IPS-18c (cell line): ENCODE measurements around the gene NHEJ1.

Experiments
- H3K4me3 ChIP-seq: 2 replicates; pipeline ENCODE4 v1.7.0; 2013; ENCODE audit warnings: low read depth, mild to moderate bottlenecking, low read length, moderate library complexity; ENCODE audit not compliant: insufficient read depth
- H3K9me3 ChIP-seq: one replicate; pipeline ENCODE4 v1.6.1; 2013; ENCODE audit warnings: mild to moderate bottlenecking, low read length, moderate library complexity; ENCODE audit not compliant: control insufficient read depth, insufficient read depth

The NHEJ1 gene

DNA sequence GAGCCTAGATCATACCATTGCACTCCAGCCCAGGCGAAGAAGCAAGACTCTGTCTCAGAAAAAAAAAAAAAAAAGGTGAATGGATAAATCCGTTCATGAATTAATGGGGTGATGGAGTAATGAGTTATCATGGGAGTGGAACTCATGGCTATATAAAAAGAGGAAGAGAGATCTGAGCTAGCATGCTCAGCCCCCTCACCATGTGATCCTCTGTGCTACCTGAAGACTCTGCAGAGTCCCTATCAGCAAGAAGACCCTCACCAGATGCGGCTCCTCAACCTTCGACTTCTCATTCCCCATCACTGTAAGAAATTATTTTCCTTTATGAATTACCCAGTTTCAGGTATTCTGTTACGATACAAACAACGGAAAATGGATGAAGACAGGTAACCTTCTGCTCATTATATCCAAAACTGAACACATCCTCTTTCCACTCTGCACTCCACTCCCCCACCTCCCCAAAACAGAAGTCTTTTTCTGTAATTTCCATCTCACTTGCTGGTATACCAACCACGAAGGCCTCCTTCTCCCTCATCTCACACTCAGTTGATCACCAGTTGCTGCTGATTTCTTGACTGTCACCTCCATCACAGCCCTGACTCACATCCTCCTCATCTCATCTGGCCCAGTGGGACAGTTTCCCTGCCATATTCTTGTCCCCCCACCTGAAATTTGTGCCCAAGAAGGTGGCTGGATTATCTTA is 26.3 kb upstream of the NHEJ1 start:
- Histone ChIP-seq H3K9me3 (no peaks in the 10 kb centered on the region), H3K4me3 (no peak overlapping the region)

DNA sequence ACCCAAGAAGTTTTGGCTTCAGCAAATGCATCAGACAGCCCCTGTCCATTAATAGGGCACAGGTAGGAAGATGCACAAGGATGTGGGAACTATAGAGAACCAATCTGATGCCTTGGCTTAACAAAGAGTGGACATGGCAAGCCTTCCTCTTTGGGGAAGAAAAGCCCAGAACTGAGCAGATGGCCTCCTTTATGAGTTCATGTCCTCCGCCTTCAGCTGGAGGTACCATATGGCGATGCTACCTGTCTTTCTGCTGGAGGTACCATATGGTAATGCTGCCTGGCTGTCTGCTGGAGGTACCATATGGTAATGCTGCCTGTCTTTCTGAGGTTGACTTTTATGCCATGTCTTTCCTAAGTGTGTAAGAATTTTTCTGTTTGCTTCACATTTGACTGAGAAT is 23.5 kb upstream of the NHEJ1 start:
- H3K4me3 ChIP-seq = no peak overlapping the region
- no peaks in the 10 kb centered on the region for H3K9me3 ChIP-seq

DNA sequence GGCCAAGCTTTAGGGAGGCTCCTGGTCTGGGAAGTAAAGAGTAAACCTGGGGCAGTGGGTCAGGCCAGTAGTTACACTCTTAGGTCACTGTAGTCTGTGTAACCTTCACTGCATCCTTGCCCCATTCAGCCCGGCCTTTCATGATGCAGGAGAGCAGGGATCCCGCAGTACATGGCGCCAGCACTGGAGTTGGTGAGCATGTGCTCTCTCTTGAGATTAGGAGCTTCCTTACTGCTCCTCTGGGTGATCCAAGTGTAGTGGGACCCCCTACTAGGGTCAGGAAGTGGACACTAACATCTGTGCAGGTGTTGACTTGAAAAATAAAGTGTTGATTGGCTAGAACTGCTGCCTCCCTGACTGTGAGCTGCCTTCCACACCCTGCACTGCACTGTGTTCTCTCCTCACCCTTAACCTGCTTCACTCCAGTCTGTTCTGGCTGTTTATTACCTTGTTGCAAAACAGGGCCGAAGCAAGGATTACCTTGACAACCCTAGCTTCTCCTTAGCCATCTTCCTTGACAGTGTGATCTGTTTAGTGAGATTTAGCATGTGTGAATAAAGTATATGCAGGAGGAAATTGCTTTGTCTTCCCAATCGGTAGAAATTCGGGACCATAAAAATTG is 22.6 kb upstream of the NHEJ1 start:
- Histone ChIP-seq H3K4me3 (no peak overlapping the region), H3K9me3 (no peaks in the 10 kb centered on the region)

DNA sequence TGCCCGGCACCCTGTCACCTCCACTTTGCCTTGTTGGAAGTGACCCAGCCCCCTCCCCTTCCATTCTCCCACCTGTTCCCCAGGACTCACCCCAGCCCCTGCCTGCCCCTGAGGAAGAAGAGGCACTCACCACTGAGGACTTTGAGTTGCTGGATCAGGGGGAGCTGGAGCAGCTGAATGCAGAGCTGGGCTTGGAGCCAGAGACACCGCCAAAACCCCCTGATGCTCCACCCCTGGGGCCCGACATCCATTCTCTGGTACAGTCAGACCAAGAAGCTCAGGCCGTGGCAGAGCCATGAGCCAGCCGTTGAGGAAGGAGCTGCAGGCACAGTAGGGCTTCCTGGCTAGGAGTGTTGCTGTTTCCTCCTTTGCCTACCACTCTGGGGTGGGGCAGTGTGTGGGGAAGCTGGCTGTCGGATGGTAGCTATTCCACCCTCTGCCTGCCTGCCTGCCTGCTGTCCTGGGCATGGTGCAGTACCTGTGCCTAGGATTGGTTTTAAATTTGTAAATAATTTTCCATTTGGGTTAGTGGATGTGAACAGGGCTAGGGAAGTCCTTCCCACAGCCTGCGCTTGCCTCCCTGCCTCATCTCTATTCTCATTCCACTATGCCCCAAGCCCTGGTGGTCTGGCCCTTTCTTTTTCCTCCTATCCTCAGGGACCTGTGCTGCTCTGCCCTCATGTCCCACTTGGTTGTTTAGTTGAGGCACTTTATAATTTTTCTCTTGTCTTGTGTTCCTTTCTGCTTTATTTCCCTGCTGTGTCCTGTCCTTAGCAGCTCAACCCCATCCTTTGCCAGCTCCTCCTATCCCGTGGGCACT is 21.9 kb upstream of the NHEJ1 start:
- Histone ChIP-seq H3K4me3 (no peak overlapping the region), H3K9me3 (no peaks in the 10 kb centered on the region)

DNA sequence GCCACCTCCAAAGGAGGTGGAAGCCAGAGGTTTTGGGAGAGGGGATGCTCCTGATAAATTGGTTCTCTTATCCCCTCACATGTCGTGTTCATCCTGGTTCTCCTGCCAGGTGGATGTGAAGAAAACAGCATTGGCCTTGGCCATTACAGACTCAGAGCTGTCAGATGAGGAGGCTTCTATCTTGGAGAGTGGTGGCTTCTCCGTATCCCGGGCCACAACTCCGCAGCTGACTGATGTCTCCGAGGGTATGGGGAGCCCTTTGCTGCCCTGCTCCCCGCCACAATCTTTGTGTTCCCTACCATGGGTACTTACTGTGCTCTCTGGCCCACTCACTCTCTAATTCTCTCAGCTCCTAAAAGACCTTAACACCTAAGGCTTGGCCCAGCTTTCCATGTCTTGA is 20.9 kb upstream of the NHEJ1 start:
- Histone ChIP-seq H3K4me3 (no peak overlapping the region), H3K9me3 (no peaks in the 10 kb centered on the region)

DNA sequence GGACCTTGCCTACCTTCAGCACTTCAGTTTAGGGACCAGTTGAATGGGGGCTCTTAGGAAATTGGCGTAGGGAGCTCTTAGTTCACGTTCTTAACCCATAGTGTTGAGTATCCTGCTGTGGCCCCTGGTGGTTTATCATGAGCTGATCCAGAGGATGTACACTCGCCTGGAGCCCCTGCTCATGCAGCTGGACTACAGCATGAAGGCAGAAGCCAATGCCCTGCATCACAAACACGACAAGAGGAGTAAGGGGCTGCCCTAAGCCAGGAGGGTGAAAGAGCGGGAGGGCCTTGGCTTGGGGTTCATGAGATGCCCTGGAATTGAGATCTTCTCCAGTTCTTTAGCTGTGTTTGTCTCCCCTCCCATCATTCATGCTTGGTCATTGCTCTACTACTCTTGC is 20.3 kb upstream of the NHEJ1 start:
- H3K4me3 ChIP-seq = no peak overlapping the region
- no peaks in the 10 kb centered on the region for H3K9me3 ChIP-seq

DNA sequence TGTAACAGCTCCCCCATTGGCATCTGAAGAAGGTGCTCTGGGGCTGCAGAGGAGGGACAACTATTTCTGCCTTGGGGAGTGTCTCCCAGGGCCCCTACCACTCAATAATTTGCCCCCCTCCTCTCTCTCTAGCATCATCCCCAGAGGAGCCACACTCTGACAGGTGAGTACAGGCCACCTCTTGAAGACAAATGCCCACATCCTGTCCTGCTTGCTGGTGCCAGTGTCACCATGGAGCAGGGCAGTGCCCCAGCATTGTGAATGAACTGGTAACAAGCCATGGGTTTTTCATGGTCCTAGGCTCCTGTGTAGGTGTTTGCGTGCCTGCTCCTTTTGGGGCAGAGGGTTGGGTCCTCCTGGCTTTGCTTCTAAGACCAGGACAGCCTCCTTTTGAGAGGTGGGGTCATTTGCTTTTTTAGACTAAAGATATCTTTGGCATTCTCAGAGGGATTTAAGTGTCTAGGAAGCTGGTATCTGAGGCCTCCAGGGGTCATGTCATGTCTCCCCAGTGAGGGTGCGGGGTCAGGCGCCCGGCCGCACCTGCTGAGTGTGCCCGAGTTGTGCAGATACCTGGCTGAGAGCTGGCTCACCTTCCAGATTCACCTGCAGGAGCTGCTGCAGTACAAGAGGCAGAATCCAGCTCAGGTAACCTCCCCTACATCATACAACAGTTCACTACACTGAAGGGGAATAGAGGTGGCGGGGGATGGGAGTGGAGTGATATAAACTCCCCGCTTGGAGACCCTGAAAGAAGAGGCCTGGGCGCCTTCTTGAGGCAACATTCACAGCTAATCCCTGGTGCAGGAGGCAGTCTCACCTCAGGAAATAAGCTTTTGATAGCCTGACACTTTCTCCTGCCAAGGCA is 19.2 kb upstream of the NHEJ1 start:
- H3K9me3 ChIP-seq = no peaks in the 10 kb centered on the region
- no peak overlapping the region for H3K4me3 ChIP-seq

DNA sequence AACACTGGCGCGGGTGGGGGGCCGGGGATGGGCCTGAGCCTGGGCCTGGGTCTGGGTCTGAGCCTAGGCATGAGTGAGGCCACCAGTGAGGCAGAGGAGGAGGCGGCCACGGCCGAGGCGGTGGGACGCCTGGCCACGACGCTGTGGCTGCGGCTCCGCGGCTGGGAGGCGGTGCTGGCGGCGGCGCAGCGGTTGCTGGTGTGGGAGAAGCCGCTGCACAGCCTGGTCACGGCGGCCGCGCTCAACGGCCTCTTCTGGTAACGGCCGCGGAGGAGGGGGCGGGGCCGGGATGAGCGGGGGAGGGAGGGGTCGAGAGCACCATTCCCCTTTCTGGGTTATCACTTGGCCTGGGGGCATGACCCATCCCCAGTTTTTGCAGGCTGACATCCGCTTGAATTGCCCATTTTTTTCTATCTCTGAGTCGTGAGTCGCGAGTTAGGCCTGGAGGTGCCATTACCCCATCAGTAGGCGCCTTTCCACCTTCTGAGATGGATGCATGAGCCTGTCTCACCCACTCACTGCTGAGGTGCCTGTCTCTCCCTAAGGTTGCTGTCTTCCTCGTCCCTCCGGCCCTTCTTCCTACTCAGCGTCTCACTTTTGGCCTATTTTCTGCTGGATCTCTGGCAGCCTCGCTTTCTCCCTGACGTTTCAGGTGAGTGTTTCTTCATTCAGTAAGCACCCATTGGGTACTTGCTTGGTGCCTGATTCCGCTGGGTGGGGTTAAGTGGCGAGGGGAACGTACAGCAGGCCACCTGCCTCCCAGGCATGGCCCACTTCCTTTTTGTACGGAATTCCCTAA is 18.0 kb upstream of the NHEJ1 start:
- Histone ChIP-seq H3K9me3 (no peaks in the 10 kb centered on the region), H3K4me3 (peak overlapping the region; percentile 73)

DNA sequence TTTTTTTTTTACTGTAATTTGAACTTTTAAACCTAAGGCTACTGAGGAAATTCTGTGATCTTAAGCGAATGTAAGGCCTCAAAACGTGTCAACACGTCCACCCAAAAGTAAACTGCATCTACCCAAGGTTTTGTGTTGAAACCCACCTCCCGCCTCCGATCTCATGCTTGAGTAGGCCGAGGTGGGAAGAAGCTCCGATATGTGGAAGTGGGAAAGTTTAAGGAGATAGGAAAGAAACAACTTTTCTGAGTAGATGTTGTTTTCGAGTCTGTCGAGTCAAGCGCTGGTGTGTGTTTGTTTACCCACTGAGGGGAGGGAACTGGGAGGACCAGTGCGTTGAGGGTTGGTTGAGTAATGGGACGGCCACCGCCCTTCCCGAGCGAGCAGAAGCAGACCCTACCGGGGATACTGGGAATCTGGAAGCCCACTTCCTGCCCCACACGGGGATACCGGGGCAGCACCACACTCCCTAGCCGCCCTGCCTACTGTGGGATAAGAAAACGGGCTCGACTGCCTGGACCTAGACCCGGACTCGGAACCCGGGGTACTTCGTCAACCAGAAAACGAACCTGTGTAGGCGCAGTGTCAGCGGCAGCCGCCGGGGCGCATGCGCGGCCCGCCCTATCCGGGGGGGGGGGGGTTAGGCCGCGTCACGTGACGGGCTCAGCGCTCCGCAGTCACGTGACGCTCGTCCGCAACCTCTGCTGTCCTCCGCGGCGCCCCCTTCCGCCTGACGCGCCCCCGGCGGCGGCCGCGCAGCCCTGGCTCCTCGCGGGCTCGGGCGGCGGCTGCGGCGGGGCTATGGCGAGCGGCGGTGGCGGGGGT is 17.1 kb upstream of the NHEJ1 start, which contains the start of gene RETREG2:
Gene RETREG2 (plus strand): TSS at position 724 of the 825 bp plus-strand sequence. CDS start 78 bp downstream, at position 802.
- H3K9me3 ChIP-seq = no peaks in the 10 kb centered on the region
- peak within 1 kb of the TSS; percentile 73 for H3K4me3 ChIP-seq

DNA sequence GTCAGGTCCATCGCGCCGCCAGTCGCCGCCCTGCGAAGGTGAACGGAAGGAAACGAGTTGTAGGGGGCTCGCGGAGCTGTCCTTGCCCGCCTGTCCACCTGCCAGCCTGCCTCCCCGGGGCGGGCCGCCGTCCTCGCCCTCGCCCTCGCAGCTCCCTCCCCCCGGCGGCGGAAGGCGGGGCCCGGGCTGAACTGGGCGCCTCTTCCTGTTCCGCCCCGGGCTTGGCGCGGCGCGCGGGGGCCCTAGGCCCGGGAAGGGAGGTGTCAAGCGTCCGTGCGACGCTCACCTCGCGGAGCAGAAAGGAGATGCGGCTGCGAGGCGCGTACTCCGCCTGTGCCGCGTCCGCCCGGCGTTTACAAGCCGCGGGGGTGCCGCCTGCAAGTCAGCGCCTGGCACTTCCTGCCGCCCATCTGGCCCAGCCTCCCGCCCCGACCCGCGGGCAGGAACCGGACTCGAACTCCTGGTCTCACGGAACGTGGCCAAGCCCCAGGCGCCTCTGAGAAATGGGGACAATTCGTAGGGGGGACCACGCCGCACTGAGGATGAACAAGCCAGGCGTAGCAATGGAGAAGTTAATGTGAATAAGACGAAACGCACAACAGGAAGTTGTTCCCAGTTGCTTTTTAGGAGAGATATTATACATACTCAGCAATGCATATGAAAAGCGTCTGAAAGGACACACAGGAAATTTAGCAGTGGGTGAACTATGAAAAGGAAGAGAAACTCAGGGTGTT is 16.4 kb upstream of the NHEJ1 start, which contains the start of gene CNPPD1:
Gene CNPPD1 (minus strand): TSS at position 108 of the 734 bp plus-strand sequence. CDS start 97 bp downstream, at position 11.
- peak within 1 kb of the TSS; percentile 73 for H3K4me3 ChIP-seq
- no peaks in the 10 kb centered on the region for H3K9me3 ChIP-seq

DNA sequence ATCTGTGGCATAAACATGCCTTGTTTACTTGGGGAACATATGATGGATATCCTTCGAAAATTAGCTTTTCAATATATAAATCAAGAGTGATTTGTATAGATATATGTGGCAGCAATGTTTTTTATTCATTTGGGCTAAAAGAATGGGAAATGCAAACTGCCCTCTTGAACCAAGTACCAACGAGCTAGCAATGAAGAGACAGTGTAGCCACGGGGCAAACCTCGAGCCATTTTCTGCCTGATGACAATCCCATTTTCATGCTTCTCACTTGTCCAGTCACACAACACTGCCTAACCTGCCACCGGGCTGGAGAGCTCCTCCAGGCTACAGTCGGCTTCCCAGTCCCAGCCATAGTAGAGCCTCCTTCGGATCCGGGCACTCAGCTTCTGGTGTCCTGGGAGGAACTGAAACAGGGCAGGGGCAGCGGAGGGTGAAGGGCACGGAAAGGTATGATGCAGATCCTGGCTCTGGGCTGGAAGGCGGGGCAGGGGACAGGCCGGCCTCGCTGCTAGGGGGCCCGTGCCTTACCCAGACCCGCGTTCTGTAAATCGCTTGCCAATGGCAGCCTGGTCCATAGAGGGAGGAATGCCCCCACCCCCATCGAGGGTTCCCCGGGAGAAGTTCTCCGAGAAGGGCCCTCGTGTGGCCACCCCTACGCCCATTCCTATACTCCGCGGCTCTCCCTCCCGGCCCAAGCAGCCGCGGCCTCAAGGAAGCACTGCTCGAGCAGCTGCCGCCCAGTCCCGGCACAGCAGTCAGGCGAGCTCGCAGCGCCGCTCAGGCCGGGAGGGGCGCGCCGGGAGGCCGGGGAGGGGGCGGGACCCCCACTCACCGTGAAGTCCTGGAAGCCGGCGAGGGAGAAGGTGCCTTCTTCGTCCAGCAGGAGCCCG is 15.6 kb upstream of the NHEJ1 start:
- Histone ChIP-seq H3K9me3 (no peaks in the 10 kb centered on the region), H3K4me3 (peak overlapping the region; percentile 73)

DNA sequence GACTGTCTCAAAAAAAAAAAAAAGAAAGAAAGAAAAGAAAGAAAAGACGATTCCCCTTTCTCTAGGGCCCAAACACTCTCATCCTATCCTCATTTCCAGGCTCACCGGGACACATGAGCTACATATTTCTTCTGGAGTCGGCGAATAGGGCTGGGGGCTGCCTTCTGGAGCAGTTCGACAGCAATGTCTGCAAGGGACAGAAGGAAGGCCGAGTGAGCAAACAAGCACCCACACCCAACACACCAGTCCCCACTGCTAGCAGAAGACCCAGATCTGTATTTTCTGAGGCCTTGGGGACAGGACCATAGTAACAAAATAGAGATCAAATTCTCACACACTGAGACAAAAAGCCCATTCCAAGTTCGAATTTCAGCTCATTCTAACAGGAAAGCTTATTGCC is 14.9 kb upstream of the NHEJ1 start:
- no peaks in the 10 kb centered on the region for H3K9me3 ChIP-seq
- H3K4me3 ChIP-seq = 0 out of 2 replicates have a peak overlapping the region, but pooled peaks have one; percentile 73

DNA sequence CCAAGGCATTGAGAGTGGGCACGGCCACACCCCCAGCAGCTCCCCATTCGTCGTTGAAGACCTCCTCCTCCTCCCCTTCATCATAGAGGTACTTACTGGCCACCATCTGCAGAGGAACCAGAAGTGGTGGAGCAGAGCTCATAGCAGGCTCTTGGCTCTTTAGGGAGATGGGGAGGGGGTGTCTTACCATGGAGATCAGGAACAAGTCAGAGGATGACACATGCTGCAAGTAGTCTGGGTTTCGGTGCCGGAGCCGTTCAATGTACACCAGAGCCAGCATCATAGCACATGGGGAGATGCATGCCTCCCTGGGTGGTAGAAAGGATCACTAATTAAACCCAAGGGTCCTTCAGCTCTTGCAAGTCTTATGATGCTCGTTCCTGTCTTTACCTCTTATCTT is 14.2 kb upstream of the NHEJ1 start:
- H3K4me3 ChIP-seq = no peak overlapping the region
- no peaks in the 10 kb centered on the region for H3K9me3 ChIP-seq

DNA sequence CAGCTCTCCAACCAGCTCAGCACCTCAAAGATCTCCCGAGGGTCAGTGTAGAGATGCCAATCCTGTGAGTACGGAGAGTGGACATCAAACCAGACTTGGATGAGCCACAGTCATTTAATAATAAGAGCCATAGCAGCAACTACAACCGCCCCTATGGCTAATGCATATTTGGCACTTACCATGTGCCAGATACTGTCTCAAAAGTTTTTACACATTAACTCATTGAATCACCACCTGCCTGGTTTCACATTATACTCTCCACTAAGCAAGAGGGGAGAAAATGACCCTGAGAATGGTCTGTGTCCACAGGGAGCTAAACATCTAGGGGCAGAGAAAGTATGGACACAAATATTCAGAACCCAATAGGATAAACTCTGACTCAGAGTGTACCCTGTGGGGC is 13.5 kb upstream of the NHEJ1 start:
- Histone ChIP-seq H3K9me3 (no peaks in the 10 kb centered on the region), H3K4me3 (no peak overlapping the region)
